HFF-Myc (cell line): ENCODE results near the gene SLIT3.

ENCODE experiments used
- DNase-seq: peaks from one replicate; pipeline ENCODE4 v3.0.0-alpha.2; 2011; ENCODE audit warnings: low read depth; ENCODE audit errors: extremely low read depth
- H3K4me3 ChIP-seq: replicated peaks from 2 replicates; pipeline ENCODE4 v1.5.1; 2011; ENCODE audit warnings: low read depth, mild to moderate bottlenecking, control low read depth, low read length
- TF ChIP-seq, protein P1 (sequence below): IDR thresholded peaks from 2 replicates; pipeline ENCODE4 v1.5.1; 2012; ENCODE audit warnings: mild to moderate bottlenecking, low read depth, low read length, control low read depth; ENCODE audit errors: missing control alignments

The SLIT3 gene

DNA sequence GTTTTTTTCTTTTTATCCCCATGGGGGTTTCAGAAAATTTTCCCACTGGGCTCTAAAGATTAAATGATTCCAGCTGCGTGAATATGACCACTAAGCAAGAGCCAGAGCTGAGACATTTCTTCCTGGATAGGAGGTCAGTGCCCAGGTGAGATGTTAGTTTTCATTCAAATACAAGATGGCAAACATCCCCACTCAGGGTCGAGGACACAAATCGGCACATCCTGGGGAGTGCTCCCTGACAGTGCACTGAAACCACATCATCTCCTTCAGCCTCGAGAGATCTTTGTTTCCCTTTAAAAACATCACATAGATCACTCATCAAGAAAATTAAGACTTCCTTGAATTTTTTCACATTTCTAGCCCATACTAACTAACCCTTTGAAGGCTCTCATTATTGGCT, 448.6 kb downstream of the SLIT3 start:
- H3K4me3 ChIP-seq: no peak overlapping the region
- TF ChIP-seq, protein P1, sequence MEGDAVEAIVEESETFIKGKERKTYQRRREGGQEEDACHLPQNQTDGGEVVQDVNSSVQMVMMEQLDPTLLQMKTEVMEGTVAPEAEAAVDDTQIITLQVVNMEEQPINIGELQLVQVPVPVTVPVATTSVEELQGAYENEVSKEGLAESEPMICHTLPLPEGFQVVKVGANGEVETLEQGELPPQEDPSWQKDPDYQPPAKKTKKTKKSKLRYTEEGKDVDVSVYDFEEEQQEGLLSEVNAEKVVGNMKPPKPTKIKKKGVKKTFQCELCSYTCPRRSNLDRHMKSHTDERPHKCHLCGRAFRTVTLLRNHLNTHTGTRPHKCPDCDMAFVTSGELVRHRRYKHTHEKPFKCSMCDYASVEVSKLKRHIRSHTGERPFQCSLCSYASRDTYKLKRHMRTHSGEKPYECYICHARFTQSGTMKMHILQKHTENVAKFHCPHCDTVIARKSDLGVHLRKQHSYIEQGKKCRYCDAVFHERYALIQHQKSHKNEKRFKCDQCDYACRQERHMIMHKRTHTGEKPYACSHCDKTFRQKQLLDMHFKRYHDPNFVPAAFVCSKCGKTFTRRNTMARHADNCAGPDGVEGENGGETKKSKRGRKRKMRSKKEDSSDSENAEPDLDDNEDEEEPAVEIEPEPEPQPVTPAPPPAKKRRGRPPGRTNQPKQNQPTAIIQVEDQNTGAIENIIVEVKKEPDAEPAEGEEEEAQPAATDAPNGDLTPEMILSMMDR: no peak
- no peak for DNase-seq

DNA sequence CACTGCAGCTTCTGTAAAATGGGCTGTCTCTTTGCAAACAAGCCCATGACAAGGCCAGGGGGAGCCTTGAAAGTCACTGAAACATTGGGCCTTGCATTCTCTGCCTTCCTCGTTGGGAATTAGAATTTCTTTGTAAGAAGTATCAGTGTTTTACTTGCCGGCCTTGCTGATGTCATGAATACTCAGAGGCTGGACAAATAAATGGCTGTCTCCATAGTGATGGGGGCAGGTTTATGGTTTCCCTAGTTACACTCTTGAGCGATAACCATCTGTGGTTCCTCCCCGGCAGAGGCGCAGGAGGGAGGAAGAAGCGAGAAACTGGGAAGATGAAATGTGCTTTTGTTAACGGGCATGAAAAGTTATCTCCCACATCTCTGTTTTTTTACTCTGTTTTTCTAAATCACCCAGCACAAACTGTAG, 449.0 kb downstream of the SLIT3 start:
- TF ChIP-seq, protein P1: no peak
- H3K4me3 ChIP-seq: no peak overlapping the region
- DNase-seq: peak; percentile 25

DNA sequence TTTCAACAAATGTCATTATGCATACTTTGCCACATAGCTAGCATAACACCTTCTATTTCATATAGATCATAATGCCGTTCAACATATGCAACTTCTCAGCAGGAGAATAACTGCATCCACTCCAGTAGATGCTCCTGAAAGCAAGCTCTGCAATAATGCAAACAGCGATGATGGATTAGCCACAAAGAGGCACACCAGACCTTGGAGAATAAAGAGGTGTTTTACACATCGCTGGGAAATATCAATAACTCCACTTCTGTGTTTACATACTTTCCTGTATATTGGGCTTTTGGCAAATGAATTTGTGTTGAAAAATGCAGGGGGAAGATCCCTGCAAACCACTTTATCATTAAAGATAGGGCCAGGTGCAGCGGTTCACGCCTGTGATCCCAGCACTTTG, 450.3 kb downstream of the SLIT3 start:
- TF ChIP-seq, protein P1: no peak
- no peak overlapping the region for H3K4me3 ChIP-seq
- DNase-seq: no peak

DNA sequence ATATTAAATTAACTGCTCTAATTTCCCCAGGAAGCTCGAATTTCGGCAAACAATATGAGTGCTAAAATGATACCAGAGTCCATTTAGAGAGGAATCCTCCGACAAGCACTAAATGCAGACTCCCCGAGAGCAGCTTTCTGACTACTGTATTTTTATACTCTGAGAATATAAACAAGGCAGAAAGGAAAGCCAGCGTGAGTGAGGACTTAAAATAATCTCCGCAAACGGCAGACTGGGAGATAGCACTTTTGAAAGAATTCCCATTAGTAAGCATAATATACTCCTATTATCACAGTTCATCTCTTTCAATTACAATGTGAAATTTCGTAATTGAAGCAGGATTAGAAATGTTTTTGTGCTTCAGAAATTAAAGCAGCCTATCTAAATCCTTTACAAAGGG, 452.4 kb downstream of the SLIT3 start:
- no peak for DNase-seq
- TF ChIP-seq, protein P1: no peak

DNA sequence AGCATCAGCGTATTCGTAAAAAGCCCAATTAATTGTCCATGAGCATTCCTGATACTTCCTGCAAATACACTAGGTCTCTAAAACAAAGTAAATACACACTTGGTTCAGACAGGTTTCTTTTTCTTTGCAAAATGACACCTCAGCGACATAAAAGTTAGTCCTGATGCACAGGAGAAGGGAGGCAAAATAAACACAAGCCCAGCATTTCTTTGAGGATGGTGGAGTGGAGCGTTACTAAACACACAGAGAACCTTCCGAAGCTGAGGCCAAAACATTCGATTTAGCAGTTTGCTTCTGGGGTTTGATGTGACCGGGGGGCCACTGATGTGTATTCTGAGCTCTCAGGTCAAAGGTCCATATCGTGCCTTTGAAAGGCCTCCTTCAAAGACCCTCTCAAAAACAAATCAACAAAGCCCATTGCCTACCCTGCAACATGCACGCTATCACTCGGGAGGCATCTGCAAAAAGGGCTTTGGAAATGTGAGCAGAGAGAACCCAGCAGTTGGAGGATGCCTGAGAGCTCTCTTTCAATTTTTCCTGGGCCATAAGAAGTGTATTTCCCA, 453.3 kb downstream of the SLIT3 start:
- no peak overlapping the region for H3K4me3 ChIP-seq
- TF ChIP-seq, protein P1: no peak
- DNase-seq: no peak

More for the DNA sequence above, 452.4 kb downstream of the SLIT3 start:
- no peak overlapping the region for H3K4me3 ChIP-seq

DNA sequence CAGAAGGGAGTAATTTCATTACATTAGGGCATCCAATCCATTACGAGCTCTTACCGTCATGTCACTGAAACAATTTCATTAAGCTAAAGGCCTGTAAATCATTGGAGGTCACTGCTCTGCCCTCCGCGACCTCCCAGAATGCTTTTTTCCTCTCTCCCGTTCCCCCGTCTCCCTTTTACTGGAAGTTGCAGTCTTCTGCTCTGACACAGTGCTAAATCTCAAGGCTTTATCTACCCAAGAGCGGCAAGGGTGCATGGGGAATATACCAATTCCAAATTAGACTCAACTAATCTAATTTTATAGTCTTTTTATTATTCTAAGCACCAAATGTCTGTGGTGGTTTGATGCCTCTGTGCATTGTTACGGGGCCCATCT, 456.0 kb downstream of the SLIT3 start:
- no peak overlapping the region for H3K4me3 ChIP-seq

More for the DNA sequence above, 456.0 kb downstream of the SLIT3 start:
- no peak for DNase-seq
- TF ChIP-seq, protein P1: no peak
